GM03348 (cell line): ENCODE measurements around the gene CCDC144A.
A peak's percentile ranks its signal among the peaks of the same experiment; 100 is the strongest.
"Not testable (repeated sequence)": the region's sequence is repeated elsewhere in the genome, so short reads cannot be mapped to it uniquely, and the experiment has no call there.

Experiments used
- DNase-seq: peaks from one replicate; pipeline ENCODE4 v3.0.0; 2012; ENCODE audit warnings: low spot score

The CCDC144A gene

GRCh38 chr17:16757520-16757919 is 67.5 kb downstream of the CCDC144A start:
- DNase-seq = not testable (repeated sequence)

- DNase-seq = not testable (repeated sequence)
These were observed 68.1 kb downstream of the CCDC144A start for GRCh38 chr17:16758177-16758576.

GRCh38 chr17:16768290-16769175 is 78.5 kb downstream of the CCDC144A start:
- not testable (repeated sequence) for DNase-seq

- DNase-seq = not testable (repeated sequence)
These were observed 82.5 kb downstream of the CCDC144A start for GRCh38 chr17:16772394-16773145.

GRCh38 chr17:16773146-16773522 is 83.1 kb downstream of the CCDC144A start:
- DNase-seq = not testable (repeated sequence)

GRCh38 chr17:16787851-16788250 is 97.8 kb downstream of the CCDC144A start:
- peak; percentile 0 for DNase-seq

- DNase-seq = not testable (repeated sequence)
These were observed 99.0 kb downstream of the CCDC144A start for GRCh38 chr17:16788889-16789536.

GRCh38 chr17:16789622-16790021 is 99.6 kb downstream of the CCDC144A start:
- not testable (repeated sequence) for DNase-seq

GRCh38 chr17:16790313-16790871 is 100.4 kb downstream of the CCDC144A start:
- DNase-seq = not testable (repeated sequence)

GRCh38 chr17:16794215-16794614 is 104.2 kb downstream of the CCDC144A start:
- DNase-seq = not testable (repeated sequence)

- DNase-seq = not testable (repeated sequence)
These were observed 105.9 kb downstream of the CCDC144A start for GRCh38 chr17:16795894-16796293.

- not testable (repeated sequence) for DNase-seq
These were observed 114.8 kb downstream of the CCDC144A start for GRCh38 chr17:16804851-16805250.

GRCh38 chr17:16806599-16806998 is 116.6 kb downstream of the CCDC144A start:
- not testable (repeated sequence) for DNase-seq

GRCh38 chr17:16807620-16808019 is 117.6 kb downstream of the CCDC144A start:
- not testable (repeated sequence) for DNase-seq

GRCh38 chr17:16810236-16810635 is 120.2 kb downstream of the CCDC144A start:
- DNase-seq = not testable (repeated sequence)

- DNase-seq = not testable (repeated sequence)
These were observed 122.1 kb downstream of the CCDC144A start for GRCh38 chr17:16812126-16812525.

- peak; percentile 6 for DNase-seq
These were observed 124.4 kb downstream of the CCDC144A start for GRCh38 chr17:16814439-16814838.

- no peak for DNase-seq
These were observed 127.2 kb downstream of the CCDC144A start for GRCh38 chr17:16817201-16817600.

GRCh38 chr17:16817940-16818339 is 127.9 kb downstream of the CCDC144A start:
- DNase-seq = not testable (repeated sequence)

- no peak for DNase-seq
These were observed 128.3 kb downstream of the CCDC144A start for GRCh38 chr17:16818340-16818739.

- DNase-seq = no peak
These were observed 129.0 kb downstream of the CCDC144A start for GRCh38 chr17:16818821-16819683.
